ENCODE results near the gene PBX1. TPM values are rescaled to one million over a fixed set of nuclear protein-coding genes. Genes with fewer than 3 reads are reported as not detected.

PBX1 gene
- total and polyA plus RNA-seq, 2 donors (not counting 3 experiments of a cell fraction or from before 2014, with no cell fraction given) = 10.7 to 24.1 TPM

DNA sequence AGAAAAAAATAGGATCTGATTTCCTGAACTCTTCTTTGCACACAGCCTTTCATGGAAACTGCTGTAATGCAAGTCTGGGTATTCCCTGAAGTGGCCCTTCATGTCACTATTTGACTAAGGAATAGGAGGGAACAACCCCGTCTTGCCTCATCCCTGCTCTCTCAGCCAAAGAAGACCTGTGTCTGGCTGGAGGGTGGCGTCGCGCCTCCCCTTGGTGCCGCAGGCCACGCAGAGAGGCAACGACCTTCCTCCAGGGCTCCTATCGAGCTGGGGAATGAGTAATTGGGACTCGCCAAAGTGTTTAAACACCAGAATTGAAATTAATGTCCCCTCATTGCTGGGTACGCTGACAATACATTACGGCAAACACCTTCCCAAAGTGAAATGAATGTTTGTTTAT is 129.8 kb downstream of the PBX1 start:
- Histone ChIP-seq H2AFZ (ENCODE audit: low read depth, low read length) (no peak overlapping the region), H3K4me2 (ENCODE audit: insufficient read depth, low read length) (no peak overlapping the region), H3K9me3 (replicated peaks; ENCODE audit: control insufficient read depth, insufficient read depth, low read length) (no peaks in the 10 kb centered on the region), H4K20me1 (replicated peaks; ENCODE audit: control insufficient read depth, extremely low read depth, insufficient read depth, low read length) (no peaks in the 10 kb centered on the region), H3K79me2 (ENCODE audit: control insufficient read depth, insufficient read depth, low read length) (no peaks in the 10 kb centered on the region), H3K9me1 (replicated peaks; ENCODE audit: control insufficient read depth, extremely low read depth, insufficient read depth, low read length) (no peaks in the 10 kb centered on the region), H3K9ac (replicated peaks; ENCODE audit: extremely low read depth, insufficient read depth, low read length) (no peak overlapping the region), H3K27ac (ENCODE audit: insufficient read depth, low read depth, low read length) (no peak overlapping the region), H3K4me1 (ENCODE audit: control insufficient read depth, extremely low read depth, insufficient read depth, low read length) (no peaks in the 10 kb centered on the region), H3K27me3 (ENCODE audit: control insufficient read depth in 2 of 2, insufficient read depth in 2 of 2, low read length in 2 of 2) (no peaks in the 10 kb centered on the region), H3K4me3 (replicated peaks in 1 of 3; ENCODE audit: insufficient read depth in 1 of 3, low read depth in 1 of 3, low read length in 3 of 3) (no peak overlapping the region), H3K36me3 (ENCODE audit: control insufficient read depth in 2 of 2, extremely low read depth in 1 of 2, insufficient read depth in 2 of 2, low read length in 2 of 2) (no peaks in the 10 kb centered on the region)
- dilution Hi-C loops (cut with MboI; ENCODE audit: extremely low pct_ligation_motif_present, low sequenced_read_pairs) = no loop called here
- CTCF ChIA-PET = no interaction called here
- no peak for TF ChIP-seq MYC (IDR thresholded peaks at IDR 0.05; ENCODE audit: low read depth, low read length)
- no peak for TF ChIP-seq POLR2AphosphoS5 (IDR thresholded peaks at IDR 0.05; ENCODE audit: insufficient read depth, low read depth, low read length)
- TF ChIP-seq, protein P1, sequence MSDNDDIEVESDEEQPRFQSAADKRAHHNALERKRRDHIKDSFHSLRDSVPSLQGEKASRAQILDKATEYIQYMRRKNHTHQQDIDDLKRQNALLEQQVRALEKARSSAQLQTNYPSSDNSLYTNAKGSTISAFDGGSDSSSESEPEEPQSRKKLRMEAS (IDR thresholded peaks at IDR 0.05; ENCODE audit: insufficient read depth, insufficient read length) = no peak
- TF ChIP-seq, protein P2, sequence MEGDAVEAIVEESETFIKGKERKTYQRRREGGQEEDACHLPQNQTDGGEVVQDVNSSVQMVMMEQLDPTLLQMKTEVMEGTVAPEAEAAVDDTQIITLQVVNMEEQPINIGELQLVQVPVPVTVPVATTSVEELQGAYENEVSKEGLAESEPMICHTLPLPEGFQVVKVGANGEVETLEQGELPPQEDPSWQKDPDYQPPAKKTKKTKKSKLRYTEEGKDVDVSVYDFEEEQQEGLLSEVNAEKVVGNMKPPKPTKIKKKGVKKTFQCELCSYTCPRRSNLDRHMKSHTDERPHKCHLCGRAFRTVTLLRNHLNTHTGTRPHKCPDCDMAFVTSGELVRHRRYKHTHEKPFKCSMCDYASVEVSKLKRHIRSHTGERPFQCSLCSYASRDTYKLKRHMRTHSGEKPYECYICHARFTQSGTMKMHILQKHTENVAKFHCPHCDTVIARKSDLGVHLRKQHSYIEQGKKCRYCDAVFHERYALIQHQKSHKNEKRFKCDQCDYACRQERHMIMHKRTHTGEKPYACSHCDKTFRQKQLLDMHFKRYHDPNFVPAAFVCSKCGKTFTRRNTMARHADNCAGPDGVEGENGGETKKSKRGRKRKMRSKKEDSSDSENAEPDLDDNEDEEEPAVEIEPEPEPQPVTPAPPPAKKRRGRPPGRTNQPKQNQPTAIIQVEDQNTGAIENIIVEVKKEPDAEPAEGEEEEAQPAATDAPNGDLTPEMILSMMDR (IDR thresholded peaks at IDR 0.05; ENCODE audit: extremely low read depth in 1 of 2, insufficient read depth in 1 of 2, low read depth in 1 of 2, low read length in 2 of 2) = no peak
- no peak for TF ChIP-seq JUN (IDR thresholded peaks at IDR 0.05; ENCODE audit: borderline replicate concordance, insufficient read depth, insufficient read length, low read depth)
- DNase-seq (ENCODE audit: low read depth, low spot score) = no peak
- intact Hi-C loops (cut with micrococcal nuclease) = no loop called here
- BruUV-seq (replicated peaks) = no TSS peak
- POLR2A ChIA-PET = no interaction called here
- no peak for FAIRE-seq
